Panc1 (cell line): ENCODE results near the gene PSMD8.

Source experiments
- CTCF ChIP-seq: fragments of 450-650 bp; IDR thresholded peaks from 2 replicates; pipeline ENCODE4 v1.5.1; 2017; ENCODE audit warnings: mild to moderate bottlenecking
- POLR2AphosphoS5 ChIP-seq: IDR thresholded peaks from 2 replicates; pipeline ENCODE4 v1.6.1; 2012; ENCODE audit warnings: mild to moderate bottlenecking, low read depth, low read length, moderate library complexity
- REST ChIP-seq, 2 experiments: IDR thresholded peaks; 2 replicates each; pipeline ENCODE4 v1.6.1; 2011 to 2012; ENCODE audit warnings: low read depth in 2 of 2, control low read depth in 1 of 2, low read length in 1 of 2, mild to moderate bottlenecking in 1 of 2, moderate library complexity in 1 of 2; ENCODE audit not compliant: insufficient read depth in 1 of 2
- TCF7L2 ChIP-seq: IDR thresholded peaks from 2 replicates; pipeline ENCODE4 v1.6.1; 2011; ENCODE audit warnings: mild to moderate bottlenecking, low read depth, low read length, inconsistent platforms

- TF ChIP-seq CTCF: no peak
- no peak for TF ChIP-seq REST (IDR thresholded peaks at IDR 0.05; ENCODE audit: insufficient read depth in 1 of 2, low read depth in 2 of 2, low read length in 1 of 2)
- no peak for TF ChIP-seq POLR2AphosphoS5
- TF ChIP-seq TCF7L2: no peak
Measured at GRCh38 chr19:38375748-38376147, 1.4 kb downstream of the PSMD8 start.
